AG08396 (cell line): ENCODE data around the gene VCAN.

Experiments used
- DNase-seq: peaks from one replicate; pipeline ENCODE4 v3.0.0; 2012; ENCODE audit warnings: low spot score, mixed read lengths

VCAN gene

DNA sequence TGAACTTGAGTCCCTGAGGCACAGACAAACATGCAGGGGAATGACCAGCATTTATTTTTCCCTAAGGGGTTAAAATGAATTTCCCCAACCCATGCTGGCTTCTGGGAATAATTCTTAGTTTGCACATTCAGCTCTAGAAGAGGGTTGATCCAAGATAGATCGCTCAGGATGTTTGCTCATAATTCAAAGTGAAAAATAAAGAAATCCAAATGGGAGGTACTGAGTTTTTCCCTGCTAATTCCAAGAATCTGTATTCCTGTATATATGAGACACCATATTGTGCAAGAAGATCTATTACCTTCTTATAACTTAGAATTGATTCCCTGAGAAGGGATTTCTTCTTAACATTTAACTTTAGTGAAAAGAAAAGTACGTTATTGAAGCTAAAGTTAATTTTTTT, 96.2 kb downstream of the VCAN start:
- no peak for DNase-seq

DNA sequence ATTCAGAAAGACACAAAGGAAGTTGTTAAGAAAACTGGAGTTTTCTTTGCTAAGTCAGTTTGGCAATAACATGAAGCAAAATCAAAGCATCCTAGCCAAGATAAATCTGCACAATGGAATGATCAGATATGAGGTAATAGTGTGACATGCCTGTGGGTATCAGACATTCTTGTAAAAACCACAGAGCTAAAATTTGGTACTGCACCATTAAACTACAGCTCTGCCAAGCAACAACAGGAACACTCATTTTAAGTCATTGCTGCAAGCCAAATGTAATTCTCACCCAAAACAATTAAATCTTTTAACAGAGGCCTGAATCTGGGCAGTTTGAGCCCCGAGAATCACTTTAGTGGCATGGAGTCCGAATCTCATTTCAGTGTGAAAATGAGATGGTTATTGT, 96.6 kb downstream of the VCAN start:
- DNase-seq, result peak; percentile 54

DNA sequence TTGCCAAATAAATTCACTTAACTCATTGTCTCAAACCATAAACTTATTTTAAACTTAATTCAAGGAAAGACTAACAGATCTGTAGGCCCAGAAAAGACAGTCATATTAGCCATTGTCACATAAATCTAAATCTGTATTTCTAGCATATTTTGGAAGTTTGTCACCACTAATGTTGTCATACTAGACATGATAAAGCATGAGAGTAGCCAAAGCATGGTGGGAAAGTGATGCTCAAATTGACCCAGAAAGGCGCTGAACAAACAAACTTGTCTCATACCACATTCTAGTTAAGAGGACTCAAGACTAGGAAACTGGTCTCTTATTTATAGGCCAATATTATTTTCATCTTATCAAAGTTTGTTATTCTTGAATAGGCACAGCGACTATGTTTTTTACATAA, 99.4 kb downstream of the VCAN start:
- DNase-seq, result no peak

DNA sequence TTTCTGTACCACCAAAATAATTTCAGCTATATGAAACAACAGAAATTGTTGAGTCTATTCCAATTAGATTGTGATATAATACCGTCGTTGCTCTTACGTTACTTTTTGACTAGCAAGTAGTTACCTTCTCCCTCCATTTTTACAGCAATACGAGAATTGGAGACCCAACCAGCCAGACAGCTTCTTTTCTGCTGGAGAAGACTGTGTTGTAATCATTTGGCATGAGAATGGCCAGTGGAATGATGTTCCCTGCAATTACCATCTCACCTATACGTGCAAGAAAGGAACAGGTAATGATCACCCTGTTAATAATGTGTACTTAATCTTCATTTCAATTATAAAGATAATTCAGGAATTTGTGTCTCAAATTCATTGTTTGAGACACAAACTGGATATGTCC, 100.7 kb downstream of the VCAN start:
- no peak for DNase-seq

DNA sequence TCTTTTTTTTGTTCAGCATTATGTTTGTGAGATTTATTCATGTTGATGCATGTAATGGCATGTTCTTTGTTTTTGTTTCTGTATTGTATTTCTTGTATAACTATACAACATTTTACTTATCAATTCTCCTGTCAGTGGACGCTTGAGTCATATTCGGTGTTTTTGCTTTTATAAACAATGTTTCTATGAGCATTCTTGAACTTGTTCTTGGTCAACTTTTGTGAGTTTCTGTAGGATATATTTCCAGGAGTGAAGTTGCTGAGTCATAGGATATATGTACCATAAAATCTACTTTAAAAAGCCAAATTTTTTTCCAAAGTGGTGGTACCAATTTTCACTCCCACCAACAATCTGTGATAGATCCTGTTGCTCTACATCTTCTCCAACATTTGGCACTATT, 104.8 kb downstream of the VCAN start:
- no peak for DNase-seq

DNA sequence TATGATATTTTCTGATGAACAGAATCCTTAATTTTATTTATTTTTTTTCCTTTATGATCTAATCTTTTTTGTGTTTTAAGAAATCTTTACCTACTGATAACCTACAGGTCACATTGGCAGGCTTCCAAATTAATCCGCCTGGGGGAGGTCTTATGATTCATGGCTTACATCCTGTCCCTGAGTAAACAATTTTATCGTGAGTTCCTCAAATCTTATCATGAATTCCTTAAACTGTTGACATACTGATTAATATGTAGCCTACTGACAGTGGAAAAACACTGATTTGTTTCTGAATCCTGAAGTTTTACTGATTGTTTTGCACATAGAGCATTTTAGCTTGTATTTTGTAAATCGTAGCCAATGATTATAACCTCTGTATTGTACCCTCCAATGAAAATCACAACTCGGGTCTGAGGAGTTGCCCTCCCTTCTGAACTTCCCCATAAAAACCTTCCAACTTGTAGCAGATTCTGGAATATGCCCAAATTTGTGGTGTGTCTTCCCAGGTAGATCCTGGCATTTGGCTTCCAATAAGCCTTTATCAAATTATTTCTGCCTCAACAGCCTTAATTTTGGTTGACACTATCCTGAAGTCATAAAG, 105.6 kb downstream of the VCAN start:
- no peak for DNase-seq

DNA sequence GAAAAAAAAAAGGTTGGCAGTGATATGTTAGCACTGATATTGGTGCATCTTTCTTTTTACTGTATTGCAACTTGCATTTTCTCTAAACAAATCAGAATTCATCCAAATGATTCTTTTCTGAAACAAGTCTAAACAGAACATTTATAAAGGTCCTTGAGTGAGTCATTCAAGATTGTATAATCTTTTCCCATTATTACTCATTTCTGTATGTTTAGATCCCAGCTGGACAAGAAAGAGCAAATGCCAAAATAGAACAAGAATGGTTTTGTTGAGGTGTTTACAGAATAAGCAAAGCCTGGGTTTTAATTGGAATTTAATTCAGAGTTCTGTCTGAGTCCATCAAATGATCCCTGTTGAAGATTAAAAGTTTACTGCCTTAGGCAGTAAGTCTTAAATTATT, 112.3 kb downstream of the VCAN start:
- DNase-seq, result no peak

DNA sequence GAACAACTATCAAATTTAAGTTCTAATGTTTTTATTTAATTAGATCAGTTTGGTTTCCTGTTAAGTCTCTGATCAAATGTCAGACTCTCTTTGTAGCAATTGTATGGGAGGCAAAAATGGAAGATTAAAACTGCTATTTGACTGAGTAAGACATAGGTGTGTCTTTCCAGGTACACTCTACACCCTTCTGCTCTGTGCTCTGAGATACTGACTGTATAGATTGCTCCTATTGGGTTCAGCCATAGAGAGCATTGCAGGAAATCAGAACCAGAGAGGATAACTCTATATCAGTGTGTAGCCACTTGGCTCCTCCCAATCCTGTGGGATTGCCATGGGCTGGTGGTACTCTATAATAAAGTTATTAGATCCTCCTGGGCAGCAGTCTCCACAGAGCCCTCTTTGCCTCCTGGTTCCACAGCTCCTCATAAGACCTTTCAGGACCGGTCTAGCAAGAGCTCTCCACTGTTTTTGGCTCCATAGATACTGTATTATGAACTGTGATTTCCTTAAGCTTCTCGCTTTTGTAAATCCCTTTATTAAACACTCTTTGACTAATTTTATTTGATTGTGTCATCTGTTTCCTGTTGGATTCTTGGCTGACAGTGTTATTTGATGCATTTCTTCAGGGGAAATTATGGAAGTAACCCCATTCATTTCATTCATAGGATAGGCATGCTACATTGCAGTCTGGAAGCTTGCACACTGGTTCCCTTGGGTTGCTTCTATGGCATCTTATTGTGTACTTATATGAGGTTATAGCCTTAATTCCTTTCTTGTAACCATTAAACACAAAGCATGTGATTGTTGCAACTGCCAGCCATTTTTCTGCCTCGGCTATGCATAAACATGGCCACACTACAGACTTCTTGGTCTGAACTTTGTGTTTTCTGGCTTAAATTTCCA, 115.6 kb downstream of the VCAN start:
- peak; percentile 17 for DNase-seq

DNA sequence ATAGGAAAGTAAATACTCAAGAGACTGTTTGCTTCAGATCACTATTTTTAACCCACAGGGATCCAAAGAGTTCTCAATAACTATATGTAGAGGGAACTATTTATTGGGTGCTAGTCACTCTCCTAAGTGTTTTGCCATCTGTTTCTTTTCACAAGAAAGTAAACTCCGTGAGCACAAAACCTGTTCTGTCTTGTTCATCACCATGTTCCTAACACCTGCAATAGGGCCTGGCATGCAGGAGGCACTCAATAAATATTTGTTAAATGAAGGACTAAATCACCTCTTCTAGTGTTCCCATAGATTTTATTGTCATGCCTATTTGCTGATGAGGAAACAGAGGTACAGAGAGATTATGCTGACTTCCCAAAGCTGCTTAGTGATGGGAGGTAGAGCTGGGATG, 118.2 kb downstream of the VCAN start:
- DNase-seq, result no peak

DNA sequence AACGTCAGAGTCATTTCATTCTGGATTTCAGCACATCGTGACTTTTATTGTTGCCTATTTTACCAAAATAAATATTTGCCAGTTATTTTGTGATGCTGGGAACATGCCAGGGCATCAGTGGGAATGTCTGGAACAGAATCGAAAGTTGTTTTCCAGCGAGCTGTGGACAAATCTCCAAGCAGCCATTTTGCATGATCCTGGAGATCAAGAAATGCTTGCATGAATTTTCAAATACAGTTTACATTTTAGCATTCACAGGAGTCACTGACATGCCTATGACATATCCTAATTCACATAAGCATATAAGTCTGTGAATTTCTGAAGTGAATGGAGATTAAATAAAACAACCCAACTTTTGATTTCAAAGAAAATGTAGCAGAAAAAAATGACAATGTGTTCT, 119.4 kb downstream of the VCAN start:
- DNase-seq, result no peak

DNA sequence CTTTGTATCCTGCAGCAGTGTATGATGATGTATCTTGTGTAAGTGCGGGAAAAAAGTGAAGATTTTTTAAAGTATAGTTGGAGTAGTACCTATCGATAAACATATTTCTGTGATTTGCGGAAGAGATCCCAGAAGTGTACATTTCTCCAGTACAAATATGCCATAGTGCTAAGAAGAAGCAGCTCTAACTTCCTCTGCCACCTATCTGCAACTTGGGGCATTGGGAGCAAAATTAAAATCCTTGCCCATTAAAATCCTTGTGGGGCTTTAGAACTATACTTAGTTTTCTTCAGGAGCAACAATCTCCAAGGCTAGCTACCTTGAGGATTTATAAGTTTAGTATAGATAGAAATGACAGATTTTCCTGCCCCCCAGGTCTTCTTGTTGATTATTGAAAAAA, 123.7 kb downstream of the VCAN start:
- DNase-seq, result no peak

DNA sequence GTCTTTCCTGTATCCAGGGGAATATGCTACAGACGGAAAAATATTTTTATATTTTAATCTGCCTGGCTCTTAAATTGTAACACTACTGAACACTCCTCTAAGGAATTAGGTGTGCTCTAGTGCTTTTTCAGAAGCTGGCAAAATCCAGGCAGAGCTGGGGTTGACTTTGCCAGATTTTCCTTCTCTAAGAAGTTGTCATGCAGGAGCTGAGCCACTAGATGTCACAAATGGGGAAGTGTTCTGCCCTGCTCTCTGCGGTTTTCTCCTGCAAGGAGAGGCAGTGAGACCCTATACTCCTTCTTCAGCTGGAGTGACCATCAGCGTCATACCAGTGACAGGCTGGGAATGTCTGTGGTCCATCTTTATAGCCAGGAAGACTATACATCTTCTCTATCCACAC, 136.6 kb downstream of the VCAN start:
- peak; percentile 55 for DNase-seq

DNA sequence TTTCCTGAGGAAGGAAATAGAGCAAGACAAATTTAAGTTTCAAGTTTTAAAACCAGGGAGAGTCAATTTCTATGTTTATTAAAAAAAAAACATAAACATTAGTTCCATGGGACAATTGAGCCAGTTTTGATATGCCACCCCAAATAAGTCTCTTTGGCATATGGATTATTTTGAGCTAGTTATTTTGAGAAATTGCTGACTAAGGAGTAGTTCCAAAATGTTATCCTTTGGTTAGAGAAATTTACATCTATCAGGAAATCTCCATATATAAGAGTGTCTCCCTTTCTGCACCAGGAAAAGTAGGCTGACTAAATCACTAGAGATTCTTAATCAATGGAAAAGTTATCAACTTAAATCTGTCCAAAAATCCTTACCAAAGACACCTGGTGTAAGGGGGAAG, 143.3 kb downstream of the VCAN start:
- no peak for DNase-seq

DNA sequence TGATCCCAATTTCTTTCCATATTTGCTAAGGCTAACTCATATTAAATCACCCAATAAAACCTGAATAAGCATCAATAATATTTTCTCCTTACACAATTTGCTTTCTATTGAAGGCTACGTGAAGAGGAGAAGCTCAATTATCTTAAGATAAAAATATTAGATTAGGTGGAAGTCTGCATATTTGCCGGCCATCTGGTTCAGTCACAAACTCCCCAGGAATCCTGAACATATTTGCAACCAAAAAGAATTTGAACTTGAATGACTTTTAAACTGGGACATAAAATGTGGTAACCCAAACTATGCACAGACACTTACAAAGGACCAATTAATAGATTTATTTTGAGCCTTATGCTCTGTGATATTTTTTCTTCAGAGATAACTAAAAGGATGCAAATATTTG, 156.8 kb downstream of the VCAN start:
- DNase-seq, result no peak
